Activated T-cell treated with anti-CD3 and anti-CD28 coated beads for 48 hours (primary cell): Measurements from ENCODE around the gene ASAP2.
A peak's percentile ranks its signal among the peaks of the same experiment; 100 is the strongest.

Experiments used
- DNase-seq: peaks from one replicate; pipeline ENCODE4 v3.0.0-alpha.2; 2020; ENCODE audit warnings: low read depth

Gene ASAP2

DNA sequence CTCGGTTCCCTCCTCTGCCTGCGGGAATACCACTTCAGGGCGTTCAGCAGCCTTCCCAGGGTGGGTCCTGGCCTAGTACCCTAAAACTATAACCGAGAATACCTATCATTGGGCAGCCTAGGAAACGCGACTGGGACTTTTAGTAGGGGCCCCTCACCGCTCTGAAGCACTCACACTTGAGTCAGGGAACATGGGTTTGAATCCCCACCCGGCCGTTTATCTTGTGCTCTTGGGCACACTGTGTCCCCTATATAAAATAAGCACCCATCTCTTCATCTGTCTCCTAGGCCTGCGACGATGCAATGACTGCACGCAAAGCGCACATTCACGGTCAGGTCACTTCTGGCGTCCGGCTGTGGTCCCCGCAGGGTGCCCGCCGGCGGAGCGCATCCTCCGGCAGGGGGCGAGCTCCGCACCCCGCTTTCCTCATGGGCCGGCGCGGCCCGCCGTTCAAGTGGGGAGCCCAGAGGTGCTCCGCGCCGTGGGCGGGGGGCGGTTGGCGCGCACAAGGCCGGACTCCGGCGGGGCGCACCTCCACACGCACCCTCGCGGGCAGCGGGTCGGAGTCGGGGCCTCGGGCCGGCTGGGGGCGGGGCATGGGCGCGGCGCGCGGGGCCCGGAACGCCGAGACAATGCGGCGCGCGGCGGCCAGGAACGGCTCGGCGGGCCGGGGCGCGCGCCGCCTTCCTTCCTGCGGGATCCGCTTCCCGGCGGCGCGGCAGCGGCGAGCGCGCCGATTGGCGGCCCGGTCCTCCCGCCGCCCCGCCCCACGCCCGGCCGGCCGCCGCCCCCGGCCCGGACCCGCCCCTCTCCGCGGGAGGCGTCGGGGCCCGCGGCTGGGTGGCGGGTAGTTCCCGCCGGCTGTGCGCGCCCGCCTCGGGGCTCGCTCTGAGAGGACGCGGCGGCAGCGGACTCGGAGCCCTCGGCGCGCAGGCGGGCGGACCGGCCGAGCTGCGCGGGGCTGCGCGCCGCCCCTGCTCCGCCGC is at the start of gene ASAP2:
ASAP2 (plus strand) TSS at position 850 of the 986 bp plus-strand sequence. CDS start 293 bp downstream, outside the sequence.
- DNase-seq, result peak; percentile 58

DNA sequence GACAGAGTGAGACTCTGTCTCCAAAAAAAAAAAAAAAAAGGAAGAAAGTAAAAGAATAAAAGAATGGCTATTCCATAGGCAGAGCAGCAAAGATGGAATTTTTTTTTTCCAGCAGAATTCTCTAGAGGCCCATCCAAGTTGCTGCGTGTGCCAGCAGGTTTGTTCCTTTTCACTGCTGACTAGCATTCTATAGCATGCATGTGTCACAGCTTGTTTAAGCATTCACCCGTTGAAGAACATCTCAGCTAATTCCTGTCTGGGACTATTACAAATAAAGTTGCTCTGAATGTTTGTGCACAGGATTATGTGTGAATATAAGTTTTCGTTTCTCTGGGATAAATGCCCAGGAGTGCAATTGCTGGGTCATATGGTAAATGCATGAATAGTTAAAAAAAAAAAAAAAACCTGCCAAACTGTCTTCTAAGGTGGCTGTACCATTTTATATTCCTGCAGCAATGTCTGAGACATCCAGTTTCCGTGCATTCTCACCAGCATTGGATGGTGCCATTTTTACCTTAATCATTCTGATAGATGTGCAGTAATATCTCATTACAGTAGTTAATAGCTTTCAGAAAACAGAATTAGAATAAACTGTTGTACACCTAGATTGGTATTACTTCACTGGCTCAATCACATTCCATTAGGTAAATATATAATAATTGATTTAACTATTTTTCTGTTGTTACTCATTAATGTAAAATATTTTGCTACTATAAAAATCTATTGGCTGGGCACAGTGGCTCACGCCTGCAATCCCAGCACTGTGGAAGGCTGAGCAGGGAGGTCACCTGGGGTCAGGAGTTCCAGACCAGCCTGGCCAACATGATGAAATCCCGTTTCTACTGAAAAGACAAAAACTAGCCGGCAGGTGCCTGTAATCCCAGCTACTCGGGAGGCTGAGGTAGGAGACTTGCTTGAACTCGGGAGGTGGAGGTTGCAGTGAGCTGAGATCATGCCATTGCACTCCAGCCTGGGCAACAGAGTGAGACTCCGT is 47.5 kb upstream of the ASAP2 start:
- no peak for DNase-seq

- DNase-seq, result no peak
Observed at GRCh38 chr2:9160732-9161131, 45.9 kb upstream of the ASAP2 start.

- no peak for DNase-seq
Observed at GRCh38 chr2:9162841-9163240, 43.8 kb upstream of the ASAP2 start.

DNA sequence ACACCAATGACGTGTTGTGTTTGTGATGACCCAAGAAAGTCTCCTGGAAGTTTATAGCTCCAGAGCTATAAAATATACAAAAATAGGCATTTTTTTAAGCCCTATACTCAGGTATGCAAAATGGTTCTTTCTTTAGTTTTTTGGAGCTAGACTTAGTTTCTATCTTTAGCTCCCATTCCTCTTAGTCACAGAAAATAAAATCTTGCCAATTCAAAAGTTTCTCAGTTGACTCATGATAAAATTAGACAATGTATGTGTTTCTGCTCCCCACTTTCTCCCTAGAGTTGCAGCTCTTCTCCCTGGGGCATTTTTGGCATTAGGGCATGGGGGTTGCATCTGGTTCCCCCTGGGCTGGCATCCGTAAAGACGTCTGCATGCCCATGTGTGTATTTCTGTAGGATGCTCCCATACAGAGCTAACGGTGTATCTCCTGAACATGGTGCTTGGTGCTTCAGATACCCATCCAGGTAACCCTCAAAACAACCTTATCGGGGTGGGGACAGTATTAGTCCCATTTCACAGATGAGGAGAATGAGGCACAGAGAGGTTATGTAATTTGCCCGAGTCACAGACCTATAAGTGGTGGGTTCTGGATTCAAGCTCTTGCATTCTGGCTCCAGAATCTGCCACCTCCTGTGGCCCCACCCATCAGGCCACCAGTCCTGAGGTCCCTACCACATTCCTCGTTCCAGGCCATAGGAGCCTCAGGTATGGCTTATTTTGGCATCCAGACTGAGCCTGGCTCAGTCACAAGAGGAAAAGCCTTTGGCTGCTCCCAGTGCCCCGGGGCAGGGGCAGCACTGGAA is 43.1 kb upstream of the ASAP2 start:
- no peak for DNase-seq

DNA sequence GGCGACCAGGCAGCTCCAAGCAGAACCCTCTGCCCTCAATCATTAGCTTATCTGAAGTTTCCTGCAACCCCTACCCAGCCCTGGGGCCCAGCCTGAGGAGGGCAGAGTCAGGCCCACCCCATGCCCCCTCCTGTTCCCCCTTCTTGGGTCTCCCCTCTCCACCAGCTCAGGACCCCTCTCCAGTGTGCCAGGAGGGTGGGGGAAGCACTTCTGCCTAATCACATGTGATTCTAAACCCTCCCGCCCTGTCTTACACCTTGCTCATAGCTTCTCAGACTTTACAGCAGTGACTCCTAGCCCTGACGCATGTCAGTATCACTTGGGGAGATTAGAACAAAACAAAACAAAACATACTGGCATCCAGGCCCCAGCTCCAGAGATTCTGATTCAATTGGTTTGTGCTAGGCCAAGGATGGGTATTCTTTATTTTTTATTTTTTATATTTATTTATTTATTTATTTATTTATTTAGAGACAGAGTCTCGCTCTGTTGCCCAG is 42.5 kb upstream of the ASAP2 start:
- no peak for DNase-seq

DNA sequence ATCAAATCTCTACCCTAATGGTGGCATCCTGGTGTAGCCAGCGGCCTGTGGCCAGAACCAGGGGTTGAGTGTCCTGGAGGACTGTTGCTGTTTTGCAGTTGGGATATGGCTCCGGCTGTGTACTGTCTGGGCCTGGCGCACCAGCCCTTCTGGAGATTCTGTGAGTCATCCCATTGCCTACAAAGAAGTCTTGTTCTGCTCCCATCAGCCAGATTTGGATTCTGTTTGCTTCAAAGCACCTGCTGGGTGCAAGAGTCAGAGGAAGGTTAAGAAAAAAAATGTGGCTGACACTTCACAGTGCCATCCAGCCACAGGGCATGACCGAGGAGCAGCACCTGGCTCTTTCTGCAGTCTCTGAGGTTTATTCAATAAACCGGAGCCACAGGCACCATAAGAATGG is 41.0 kb upstream of the ASAP2 start:
- no peak for DNase-seq

GRCh38 chr2:9166579-9167377 is 39.8 kb upstream of the ASAP2 start:
- no peak for DNase-seq

DNA sequence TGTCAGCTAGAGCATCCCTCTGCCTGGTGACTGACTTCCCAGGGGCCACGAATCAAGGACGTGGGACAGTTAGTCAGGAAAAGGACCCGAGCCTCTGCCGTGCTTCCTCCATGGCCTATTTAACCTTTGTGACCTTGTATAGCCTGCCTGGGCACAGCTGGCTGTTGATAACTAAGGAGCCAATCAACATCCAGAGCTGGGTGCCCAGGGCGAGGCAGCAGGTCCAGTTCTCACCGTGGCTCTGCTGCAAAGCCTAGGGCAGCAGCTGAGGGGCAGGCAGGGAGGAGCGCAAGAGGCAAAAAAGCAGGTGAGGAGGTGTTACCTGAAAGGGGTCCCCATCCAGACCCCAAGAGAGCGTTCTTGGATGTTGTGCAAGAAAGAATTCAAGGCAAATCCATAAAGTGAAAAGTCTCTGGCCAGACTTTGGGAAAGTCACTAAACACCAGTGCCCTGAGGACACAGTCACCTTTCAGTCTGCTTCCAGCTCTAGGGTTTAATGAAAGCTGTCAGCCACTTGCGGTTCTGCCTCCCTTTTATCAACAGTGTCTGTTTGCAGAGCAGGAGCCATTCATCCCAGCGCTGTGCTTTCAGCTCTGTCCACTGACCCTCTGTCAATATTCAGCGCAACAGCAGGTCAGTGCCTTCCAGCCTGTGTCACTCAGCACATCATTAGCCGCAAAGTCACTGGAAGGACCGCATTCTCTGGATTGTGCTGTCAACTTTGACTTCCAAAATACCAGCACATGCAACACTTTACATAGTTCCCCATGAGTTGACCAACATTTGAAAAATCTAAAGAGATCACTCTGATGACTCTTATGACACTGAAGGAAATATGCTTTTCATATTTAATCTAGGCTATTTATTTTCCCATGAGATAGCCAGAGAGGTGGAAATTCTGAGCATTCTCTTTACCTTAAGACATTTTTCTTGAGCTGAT is 38.6 kb upstream of the ASAP2 start:
- DNase-seq, result no peak

- DNase-seq, result no peak
Observed at GRCh38 chr2:9168821-9169221, 37.8 kb upstream of the ASAP2 start.

DNA sequence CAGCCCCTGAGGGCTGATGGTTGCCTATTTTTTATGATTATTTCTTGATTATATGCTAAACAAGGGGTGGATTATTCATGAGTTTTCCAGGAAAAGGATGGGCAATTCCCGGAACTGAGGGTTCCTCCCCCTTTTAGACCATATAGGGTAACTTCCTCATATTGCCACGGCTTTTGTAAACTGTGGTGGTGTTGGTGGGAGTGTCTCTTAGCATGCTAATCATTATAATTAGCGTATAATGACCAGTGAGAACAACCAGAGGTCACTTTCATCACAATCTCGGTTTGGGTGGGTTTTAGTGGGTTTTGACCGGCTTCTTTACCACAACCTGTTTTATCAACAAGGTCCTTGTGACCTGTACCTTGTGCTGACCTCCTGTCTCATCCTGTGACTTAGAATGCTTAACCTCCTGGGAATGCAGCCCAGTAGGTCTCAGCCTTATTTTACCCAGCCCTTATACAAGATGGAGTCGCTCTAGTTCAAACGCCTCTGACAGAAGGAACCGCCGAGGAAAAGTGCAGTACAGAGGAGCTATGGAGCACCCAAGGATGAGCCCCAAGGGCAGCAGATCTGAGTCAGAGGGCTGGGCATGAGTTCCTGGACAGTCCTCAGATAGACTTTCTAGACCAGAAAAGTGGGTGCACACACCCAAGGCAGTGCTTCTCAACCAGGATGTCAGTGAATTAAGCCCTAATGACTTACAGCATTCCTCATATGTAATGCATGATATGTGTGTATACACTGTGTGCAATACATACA is 37.1 kb upstream of the ASAP2 start:
- DNase-seq, result no peak

DNA sequence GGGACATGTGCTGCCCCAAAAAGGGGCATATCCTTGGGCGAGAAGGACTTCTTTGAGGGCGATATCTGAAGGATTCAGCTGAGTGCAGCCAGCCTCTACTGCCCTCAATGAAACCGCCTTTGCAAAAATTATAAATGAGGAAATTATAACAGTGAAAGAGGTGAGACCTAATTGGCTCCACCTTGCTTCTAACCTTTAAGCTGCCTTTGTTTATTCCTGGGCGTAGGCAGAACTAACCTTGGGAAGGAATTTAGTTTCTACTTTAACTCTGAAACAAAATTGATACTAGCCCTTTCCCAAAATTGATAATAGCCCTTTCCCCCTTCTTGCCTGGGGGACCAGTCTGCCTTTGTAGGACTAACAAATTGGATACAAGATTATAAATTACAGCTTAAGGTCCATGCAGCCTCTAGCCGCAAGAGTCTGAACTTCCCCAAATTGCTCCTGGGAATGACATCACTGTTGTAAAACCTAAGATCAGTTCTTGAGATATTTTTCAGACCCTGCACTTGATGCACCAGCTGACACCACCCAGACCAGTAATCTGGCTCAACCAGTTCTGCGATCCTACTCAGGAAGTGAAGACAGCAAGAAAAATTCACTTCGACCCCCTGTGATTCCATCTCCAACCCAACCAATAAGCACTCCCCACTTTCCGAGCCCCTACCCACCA is 36.0 kb upstream of the ASAP2 start:
- no peak for DNase-seq

DNA sequence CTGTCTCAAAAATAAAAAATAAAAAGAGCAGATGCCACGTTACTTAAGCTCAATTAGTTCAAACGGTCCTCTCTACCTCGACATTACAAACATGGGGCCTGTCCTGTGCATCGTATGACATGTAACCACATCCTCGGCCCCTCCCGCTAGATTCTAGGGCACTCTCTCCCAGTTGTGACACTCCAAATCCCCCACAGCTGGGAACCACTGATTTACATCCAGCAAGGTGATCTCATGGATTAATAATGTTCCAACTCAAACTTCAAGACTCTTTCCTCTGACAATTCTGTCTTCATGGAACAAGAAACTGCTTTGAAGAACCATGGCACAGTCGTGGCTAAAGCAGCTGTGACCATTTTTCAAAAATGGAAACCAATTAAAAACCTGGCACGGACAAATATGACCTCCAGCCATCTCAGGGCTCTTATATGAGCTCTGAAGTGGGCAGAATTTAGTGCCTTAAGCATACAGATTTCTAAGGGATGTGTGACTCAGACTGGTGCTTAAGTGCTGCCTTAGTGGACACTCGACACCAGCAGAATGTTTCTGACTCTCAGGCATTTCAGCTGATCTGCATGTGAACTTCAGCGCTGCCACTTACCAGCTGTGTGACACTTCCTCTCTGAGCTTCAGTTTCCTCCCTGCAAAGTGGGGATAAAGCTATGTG is 31.7 kb upstream of the ASAP2 start:
- DNase-seq, result no peak

GRCh38 chr2:9178110-9178903 is 28.3 kb upstream of the ASAP2 start:
- no peak for DNase-seq

DNA sequence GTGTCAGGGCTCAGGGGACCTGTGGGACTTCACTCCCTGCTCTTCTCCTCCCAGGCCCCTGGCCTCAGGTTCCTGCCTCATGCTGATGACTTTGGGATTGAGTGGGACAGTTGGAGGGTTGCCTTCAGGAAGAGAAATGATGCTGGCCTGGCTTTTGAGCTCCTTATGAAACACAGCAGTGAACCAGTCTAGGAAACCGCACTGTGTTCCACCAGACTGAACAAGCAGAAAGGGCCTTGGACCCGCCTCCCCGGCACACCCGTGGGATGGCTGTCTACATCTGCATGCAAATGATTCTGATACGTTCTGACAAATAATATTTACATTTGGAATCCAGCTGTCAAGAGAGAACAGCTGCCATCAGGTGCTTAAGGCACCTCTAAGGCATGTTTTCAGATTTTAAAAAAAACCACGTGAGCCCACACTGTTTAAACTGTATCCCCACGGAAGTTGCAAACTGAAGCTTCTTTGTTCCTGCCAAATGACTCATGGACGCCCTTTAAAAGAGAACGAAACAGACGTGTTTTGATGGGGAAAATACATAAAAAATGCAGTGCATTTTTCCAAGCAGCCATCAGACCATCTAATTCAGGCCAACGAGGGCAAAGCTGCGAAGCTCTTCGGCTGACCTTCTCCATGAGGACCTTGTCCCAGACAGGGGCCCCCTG is 27.6 kb upstream of the ASAP2 start:
- no peak for DNase-seq

GRCh38 chr2:9179572-9180201 is 26.9 kb upstream of the ASAP2 start:
- no peak for DNase-seq
